Activated CD8-positive, alpha-beta memory T cell treated with anti-CD3 and anti-CD28 coated beads for 24 hours (primary cell): ENCODE data around the gene MAP4K3.
A peak's percentile ranks its signal among the peaks of the same experiment; 100 is the strongest.

Experiments used
- DNase-seq: peaks from one replicate; pipeline ENCODE4 v3.0.0-alpha.2; 2020

The MAP4K3 gene

DNA sequence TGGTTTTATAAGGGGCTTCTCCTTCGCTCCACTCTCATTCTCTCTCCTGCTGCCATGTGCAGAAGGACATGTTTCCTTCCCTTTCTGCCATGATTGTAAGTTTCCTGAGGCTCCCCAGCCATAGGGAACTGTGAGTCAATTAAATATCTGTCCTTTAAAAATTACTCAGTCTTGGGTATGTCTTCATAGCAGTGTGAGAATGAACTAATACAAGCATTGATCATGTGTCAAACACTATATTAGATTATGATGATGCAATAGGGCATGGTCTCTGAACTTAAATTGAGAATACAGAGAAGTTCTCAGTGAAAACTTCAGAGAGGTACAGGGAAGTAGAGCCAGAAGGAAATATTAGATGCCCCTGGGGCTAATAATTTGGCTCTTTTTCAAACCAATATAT is 5.9 kb upstream of the MAP4K3 start:
- no peak for DNase-seq

DNA sequence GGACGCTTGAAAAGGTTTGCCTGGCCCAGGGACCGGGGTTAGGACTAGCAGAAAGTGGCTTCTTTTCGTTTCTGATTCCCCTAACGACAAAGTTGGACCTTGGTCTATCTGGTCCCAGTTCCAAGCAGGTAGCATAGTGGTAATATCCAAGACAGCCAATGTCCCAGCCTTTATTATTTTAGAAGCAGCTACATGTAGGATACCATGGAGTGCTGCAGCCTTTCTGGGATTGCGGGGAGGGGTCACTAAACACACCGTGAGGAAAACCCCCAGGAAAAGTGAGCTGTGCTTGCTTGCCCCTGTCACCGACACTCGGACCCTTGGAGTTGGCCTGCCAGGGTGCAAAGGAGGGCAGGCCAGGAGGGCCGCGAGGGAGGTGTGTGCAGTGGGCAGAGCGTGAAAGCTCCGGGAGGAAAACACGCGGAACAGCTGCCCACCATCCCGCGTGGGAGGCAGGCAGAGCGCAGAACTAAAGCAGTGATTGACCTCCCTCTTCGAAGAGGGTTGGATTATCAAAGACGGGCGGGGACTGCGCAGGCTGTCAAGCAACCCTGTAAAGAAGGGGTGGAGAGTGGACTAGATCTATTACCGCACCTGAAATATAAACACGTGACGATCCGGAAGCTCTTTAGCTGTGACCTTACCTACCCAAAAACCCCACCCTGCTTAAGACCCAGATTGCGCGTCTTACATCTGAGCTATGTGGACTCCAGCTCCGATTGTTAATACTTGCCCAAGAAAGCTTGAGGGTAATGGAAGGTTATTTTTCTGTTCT is 624 bp upstream of the MAP4K3 start:
- DNase-seq: peak; percentile 73

DNA sequence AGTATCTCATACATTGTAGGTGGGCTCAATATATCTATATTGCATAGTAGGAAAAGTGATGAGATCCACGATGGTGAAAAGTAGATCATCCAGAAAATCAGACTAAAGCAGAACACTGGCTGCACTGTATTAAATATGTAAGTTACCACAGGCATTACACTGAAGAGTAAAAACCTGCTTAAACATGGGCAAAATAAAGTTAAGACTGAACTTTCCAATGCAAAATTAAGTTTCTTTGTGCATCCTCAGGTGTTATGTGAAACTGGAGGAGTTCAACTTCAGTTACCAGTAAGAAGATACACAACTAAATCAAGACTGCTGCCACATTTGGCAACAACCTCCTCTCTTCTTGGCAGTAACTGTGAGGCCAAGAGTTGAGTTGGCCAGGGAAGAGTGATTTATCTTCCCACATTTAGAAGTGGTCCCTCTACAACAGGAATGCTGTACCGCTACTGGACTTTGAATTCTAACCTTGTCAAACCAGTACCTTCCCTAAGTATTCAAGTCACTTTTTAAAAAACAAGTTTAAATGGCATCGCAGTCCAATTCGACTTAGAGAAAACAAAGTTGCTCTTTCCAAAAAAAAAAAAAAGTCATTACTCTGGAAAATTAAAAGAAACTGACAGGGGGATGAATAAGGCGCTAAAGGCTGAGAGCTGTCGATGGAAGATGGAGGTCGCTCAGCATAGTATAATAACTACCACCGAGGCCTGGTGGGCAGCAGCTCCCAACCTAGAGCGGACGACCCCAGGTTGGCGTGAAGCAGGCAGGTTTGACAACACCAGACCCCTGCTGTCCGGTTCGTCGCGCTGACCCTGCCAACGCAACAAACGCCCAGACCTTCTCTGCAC is 1.1 kb downstream of the MAP4K3 start:
- DNase-seq: no peak

DNA sequence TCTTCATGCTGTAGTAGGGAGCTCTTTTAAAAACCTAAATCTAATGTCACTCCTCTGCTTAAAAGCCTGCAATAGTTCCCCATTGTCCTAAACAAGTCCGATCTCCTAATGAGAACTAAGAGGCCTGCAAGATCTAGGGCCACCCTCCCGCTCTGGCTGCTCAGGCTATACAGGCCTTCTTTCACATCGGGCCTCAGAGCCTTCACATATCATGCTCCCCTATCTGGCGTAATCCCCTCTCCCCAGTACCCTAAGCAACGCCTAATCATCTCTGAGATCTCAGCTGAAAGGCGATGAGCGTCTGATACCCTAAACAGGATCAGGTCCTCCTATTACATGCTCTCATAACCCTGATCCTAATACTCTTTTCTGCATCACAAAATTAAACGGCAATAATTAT is 1.9 kb downstream of the MAP4K3 start:
- no peak for DNase-seq

DNA sequence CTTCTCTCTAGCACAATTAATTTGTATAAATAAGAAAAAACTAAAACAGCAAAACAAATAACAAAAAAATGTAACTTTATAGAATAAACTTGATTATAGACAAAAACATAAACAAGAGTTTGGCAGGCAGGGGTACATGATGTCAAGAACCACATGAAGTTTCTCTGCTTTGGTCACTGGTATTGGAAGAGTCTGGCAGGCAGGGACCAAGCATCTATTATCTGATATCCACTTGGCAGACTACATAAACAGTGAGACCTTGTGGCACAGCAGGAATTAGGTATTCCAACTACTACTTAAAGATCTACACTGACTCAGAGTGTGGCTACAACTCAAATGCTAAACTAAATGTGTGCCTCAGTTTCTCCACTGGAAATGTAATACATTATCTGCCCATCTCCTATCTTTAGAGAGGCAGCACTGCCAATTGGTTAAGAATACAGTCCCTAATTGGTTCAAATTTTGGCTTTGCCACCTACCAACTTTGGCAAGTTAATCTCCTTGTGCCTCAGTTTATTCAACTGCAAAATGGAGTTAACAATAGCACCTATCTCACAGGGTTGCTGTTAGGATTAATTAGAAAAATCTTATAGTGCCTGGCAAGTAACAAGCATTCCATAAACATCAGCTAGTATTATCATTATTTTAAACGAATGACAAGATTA is 2.7 kb downstream of the MAP4K3 start:
- DNase-seq: no peak

DNA sequence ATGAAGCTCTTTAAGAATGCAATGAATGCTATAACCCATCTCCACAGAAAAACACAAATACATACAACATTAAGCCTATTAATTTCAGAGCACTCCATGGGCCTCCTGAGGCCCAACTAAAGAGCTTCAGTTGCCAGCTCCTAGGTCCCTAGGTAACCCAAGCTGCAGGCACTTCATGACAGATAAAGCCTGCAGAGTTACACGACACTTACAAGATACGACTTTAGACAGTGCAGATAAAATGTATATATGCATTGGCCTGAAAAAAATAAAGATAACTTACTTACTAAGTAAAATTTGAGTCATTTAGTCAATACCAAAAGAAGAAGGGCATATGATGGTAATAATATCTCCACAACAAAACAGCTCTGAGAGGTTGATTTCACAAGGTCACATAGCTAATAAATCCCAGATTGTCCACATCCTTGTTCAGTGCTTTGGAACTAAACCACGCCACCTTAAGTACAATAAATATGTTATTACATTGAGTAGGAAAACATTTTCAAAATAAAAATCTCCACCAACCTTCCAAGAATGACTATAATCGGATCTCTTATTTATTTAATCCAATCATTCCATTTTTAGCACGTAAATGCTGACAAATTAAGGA is 3.4 kb downstream of the MAP4K3 start:
- no peak for DNase-seq

DNA sequence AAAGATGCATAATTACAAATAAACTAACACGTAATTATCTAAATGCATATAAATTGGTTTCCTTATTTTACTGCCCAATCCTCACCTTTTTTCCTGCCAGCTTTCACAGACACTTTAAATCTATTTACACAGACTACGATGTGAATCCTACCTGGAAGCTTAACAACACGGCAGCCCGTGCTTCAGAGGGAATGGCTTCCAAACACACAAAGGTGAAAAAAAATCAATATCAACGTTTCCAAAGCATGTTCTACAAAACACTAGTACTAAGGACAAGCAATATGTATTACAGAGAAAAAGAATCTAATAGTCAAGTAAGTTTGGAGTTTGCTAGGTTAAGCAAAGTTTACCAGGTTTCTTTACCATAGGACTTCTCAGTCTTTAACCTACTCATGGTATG is 4.4 kb downstream of the MAP4K3 start:
- no peak for DNase-seq

DNA sequence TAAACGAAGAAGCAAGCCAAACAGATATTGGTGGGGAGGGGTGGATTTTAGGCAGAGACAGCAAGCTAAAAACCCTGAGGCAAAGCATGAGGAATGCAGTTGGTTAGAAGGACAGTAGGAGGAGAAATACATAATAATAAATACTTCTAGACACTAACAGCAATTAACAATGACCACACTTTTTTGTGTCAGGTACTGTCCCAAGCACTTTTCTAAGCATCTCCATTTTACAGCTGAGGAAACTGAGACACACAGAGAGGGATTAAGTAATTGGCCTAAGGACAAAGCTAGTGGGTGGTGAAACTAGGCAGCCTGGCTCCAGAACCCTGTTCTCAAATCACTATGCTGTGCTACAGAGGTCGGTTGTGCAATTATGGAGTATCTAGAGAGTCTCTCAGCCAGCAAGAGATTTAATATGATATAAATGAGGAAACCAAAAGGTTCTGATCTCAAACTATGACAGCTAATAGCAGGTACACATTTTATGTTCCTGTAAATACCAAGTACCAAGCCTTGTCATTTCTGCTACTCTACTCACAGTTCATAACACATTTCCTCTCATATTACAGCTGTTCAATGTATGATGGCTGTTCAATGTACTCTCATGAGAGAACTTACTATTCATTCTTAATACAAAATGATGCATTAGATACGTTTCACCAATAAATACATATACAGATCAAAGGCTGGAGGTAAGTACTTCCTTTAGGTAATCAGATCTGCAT is 5.3 kb downstream of the MAP4K3 start:
- no peak for DNase-seq

DNA sequence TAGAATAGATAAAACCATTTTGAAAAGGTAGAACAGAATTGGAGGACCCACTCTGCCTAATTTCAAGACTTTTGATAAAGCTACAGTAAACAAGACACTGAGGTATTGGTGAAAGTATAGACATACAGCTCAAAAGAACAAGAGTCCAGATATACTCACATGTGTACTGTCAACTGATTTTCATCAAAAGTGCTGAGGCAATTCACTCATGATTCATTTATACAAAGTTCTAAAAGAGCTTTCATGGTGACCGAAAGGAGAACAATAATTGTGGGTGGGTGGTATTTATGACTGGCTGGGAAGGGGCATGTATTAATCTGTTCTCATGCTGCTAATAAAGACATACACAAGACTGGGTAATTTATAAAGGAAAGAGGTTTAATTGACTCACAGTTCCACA is 7.3 kb downstream of the MAP4K3 start:
- DNase-seq: no peak

DNA sequence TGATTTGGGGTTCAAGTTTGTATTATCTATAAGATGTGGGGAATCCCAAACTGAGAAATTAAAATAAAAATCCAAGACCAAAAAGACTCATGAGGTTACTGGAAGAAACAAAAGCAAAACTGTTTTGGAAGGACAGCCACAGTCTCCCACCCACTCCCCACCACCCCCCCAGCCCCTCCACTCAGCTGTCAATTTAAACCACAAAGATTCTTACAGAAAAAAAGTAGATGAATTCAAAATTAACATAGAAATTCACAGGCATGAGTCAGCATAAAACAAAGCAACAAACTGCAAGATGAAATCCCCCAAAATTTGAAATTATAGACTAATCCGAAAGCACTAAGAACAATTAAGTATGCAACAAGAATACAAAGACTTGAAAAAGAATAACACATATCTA is 12.1 kb downstream of the MAP4K3 start:
- no peak for DNase-seq

DNA sequence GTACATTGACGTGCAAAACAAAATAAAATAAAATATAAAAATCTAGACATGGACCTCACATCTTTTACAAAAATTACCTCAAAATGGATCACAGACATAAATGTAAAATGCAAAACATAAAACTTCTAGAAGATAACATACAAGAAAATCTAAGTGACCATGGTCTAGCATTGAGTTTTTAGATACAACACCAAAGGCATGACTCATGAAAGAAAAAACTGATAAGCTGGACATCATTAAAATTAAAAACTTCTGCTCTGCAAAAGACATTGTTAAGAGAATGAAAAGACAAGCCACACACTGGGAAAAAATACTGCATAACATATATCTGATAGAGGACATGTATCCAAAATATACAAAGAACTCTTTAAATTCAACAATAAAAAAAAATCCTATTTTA is 14.4 kb downstream of the MAP4K3 start:
- DNase-seq: no peak

DNA sequence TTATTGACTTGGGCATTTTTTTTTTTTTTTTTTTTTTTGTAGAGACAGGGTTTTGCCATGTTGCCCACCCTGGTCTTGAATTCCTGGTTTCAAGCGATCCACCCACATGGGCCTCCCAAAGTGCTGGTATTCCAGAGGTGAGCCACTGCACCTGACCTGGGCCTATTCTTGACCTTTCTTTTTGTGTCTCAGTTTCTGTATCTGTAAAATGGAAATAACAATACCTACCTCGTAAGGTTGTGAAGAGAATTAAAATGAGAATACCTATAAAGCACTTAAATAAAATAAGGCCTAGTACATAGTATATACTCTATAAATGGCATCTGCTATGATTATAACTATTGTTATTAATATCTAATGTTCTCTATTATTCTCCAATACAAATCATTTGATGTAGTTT is 15.7 kb downstream of the MAP4K3 start:
- no peak for DNase-seq

DNA sequence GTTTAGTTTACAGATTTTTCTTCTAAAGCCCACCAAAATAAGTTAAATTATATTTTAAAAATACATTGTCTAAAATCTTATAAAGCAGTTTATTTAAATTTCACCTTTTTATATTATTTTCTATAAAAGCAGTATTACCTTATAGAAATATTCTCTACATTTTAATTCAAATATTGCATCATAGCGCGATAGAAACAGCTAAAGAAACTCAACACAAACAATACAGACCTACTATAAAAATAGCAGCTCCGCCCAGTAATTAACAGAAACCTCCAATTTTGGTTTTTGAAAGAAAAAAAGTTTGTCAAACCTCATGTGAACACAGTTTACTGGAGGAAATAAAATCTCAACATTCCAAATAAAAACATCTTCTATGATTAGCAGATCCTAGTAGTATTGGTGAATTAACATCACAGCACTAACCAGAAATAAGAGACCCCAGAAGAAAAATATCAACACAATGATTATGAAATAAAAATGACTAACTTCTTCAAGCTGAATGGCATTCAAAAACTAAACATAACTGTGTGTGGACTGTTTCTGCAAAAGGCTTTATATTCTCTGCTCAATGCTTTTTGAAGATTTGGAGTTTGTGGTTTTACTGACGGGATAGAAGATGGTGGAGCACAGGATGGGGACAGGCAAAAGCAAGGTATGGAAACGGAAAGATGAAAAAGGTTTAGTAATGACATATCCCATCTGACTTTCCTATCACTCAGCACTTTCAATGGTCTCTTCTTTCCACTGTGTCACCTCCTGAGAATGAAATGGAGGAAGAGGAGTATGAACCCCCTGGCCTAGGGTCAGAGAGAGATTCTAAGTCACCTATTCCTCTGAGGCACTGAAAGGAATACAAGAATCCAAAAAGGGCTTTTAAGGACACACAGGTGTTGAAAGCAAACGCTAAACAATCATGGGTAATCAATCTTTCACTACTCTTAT is 17.5 kb downstream of the MAP4K3 start:
- DNase-seq: no peak

DNA sequence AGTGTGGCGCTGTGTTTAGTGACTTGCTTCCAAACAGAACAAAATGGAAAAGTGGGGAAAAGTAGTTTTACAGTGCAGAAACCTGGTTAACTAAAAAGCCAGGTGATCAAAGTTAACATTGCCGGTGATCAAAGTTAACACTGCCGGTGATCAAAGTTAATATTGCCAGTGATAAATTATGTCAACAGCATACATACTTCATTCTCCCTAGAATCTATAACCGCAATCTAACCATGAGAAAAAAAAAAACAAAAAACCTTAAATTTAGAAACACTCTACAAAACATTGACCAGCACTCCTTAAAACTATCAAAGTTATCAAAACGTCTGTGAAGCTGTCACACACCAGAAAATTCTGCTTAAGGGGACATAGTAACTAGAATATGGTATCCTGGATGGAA is 18.6 kb downstream of the MAP4K3 start:
- no peak for DNase-seq

DNA sequence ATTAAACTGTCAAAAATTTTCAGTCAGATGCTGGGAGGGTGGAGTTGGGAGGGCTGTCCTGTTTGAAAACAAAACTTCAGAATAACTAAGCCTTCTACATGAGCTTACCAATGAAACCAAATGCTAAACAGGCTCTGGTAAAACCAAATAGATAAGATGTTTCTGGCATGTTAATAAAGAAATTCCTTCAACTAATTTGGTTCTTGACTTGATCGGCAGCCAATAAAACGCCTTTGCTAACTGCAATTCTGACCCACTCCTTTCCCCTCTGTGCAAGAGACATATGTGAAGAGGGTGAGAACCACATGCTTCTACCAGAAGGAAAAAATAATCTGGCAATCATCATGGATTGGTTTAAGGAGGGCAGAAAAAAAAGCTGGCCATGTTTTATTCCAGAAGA is 20.9 kb downstream of the MAP4K3 start:
- DNase-seq: no peak

DNA sequence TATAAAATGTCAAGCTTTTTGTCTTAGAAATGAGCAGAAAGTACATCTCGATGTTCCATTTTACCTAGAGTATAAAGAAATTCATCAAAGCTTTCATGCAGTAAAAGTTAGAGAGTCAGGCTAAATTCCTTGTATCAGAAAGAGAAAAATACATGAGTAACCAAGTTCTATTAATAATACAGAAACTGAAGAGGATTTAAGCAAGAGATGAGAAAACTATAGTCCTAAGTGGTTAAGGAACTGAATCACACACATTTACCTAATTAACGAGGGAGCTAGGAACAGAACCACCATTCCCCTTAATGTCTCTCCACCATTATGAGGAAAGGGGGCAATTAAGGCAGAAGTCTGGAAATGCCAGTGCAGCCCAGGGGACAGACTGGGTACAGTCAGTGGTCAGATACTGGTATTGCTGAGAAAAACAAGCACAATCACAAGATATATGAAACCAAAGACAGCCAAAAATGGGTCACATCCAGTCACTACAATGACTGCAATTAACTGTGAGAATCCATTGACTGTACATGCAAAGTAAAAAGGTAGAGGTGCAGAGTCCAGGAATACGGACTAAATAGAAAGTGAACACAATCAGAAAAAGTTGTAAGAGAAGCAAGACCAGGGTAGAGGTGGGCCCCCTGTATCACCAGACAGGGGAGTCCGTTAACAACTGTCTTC is 23.9 kb downstream of the MAP4K3 start:
- no peak for DNase-seq

DNA sequence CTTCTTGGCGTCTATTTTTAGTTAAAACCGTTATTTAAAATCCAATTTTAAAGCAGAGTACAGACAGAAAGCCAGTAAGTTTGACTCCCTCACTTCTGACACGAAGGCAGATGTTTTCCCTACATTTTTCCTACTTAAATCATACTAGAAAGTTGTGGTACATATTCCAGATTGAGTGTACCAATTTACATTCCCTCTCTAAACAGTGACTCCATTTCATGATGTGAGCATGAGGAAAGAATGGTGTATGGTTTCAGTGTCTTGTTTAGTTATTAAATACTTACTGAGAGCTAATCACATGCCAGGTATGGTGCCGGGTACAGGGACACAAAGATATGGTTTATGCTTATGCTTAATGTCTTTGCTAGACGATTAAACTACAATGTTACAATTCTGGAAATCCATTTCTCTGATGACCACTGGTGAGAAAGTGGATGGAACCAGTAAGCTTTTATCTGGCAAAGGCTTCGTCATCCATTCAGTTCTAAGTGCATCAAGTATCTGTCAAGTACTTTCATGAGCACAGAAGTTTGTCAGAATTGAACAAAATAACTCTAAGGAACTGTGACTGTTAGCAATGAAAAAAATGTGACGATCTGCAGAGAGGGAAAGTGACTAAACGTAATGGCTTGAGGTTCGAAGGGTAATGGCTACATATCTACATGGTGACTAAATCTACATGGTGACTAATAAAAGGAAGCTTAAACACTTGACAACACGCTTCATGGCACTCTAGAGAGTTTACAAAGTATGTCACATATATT is 25.7 kb downstream of the MAP4K3 start:
- no peak for DNase-seq

DNA sequence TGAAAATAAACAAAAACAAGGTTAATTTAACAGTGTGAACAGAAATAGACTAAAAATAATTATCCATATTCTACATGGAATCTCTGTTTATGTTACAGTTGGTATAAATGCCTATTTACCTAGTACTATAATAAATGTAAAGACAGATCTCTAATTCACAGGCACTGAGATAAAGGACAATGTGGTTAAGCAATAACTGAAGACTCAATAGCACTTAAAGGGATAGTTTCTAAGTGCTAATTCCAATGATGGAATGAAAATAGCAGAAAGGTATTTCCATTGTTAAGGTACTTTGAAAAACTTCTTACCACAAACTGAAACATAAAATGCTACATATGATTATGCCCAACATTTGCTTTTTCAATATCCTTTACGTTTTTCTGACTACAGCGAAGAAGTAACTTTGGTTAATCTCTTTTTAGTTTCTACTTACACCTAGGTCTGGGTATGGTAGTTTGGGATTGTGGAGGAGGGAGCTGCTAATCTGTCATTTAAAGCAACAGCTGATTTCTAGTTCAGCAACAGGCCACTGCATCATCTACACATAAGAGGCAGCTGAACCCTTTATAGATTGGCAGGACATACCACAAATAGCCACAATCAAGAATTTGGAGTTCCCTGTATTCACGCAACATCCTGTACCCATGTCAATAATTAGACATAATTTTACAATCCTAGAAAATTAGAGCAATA is 27.2 kb downstream of the MAP4K3 start:
- no peak for DNase-seq

DNA sequence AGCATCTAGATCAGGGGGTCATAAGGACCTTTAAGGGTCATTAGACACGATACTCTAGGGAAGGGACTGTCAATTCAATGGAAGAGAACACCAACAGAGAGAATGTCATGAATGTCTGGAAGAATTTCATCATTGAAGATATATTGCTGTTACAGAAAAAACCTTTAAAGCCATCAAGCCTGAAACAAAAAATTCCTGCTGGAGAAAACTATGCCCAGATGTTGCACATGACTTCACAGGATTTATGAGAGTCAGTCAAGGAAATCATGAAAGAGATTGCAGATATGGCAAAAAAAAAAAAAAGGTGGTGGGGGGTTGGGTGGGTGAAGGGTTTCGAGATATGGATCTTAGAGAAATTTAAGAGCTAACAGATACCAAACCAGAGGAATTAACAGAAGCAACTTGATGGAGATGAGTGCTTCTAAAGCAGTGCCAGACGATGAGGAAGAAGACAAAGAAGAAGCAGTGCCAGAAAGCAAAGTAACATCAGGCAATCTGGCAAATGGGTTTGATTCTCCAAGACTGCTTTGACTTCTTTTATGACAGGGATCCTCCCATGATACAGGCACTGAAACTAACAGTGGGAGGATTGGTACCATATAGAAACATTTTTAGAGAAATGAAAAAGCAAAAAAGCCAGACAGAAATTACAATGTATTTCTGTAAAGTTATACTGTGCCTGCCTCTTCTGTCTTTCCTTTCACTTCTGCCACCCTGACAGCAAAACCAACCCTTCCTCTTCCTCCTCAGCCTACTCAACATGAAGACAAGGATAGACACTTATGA is 28.5 kb downstream of the MAP4K3 start:
- no peak for DNase-seq
